HG02970 (cell line): ENCODE results near the gene SEMA6D.

Experiments
- ATAC-seq: cut with Tn5 transposase; IDR thresholded peaks from one replicate; pipeline ENCODE4 v1.9.1; 2021; ENCODE audit warnings: mild to moderate bottlenecking, moderate library complexity, moderate number of reproducible peaks; ENCODE audit not compliant: unreplicated experiment, low FRiP score

SEMA6D gene

DNA sequence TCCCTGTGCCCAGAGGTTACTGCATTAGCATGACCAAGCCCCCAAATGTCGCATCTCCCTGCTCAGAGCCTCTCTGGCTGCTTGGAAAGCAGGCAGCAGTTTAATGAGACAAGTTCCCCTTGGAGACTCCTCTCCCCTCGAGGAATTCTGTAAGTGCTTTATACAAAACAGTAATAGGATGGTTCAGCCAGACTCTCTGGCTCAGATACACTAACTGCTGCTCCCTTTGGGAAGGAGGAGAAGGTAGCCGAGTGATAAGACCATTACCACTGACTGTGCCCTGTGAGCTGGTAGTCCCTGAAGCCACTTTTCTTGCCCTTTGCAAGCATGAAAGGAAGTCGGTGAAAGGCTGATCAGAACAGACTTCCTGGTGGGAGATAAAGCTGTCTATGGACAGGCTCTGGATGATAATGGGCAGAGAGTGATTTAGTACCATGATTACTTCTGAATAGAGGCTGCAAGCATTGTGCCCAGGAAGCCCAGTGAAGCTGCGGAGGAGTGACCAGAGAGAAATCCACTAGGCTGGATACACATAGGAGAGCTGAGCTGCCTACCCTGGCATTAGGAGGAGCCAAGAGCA is 100.8 kb downstream of the SEMA6D start:
- ATAC-seq = no peak

DNA sequence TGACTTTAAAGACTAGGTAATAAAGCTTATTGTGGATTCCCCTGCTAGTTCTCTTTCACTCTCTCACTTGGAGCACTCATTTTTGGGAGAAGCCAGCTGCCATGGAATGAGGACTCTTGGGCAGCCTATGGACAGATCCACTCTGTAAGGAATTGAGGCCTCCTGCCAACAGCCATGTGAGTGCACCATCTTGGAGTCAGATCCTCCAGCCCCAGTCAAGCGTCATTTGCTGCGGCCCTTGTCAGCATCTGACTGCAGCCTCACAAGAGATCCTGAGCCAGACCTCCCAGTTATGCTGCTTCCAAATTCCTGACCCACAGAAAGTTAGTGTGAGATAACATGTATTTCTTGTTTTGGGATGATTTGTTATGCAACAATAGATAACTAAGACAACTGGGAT is 101.9 kb downstream of the SEMA6D start:
- ATAC-seq = no peak

DNA sequence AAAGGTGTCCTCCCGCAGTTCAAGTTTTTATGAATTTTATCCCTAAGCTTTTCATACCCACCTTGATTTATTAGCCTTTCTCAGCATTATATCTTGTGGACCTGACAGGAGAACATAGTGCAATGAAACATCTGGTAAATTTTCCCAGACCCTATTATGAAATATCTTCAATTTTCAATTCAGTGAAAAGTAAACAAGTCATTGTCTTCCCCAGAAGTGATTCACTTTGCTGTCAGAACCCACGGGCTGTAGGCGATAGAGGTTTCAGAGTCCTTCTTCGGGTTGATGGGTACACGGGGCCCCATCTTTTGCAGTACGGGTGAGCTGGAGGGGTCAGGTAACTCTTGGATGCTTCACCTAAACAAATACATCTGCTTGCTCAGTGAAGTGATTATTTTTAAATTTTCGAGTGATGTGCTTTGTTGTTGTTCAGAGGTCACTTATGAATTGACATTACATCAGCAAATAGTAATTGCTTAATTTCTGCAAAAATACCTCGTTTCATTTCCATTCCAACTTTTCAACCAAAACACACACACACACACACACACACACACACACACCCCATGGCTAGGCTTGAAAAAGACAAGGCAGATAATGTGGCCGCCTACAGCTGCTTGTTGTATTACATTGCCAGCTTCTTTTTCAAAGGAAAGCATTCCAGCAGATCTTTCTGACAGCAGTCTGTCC is 102.9 kb downstream of the SEMA6D start:
- ATAC-seq = no peak

DNA sequence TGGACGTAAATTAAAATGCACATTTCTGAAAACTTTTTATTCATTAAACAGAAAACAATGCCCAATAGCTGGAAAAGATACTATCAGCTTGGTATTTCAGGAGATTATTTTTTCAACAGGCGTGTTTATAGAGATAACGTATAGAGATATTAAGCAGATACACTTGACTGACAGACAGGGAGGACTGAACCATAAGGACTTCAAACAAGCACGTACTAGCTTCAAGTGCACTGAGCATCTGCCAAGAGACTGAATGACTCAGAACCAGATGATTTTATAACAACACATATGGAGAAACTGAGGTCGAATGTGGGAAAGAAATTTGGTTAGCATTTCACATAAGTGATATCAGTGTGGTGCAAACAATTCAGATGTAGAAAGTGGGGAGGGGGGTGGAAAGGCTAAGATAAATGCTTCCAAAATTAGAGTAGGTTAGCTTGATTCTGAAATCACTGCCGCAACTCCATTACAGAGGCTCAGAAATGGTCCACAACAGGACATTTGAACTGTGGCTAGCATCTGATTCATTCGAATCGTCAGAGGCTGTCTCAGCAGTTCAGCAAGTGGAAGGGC is 103.5 kb downstream of the SEMA6D start:
- no peak for ATAC-seq

DNA sequence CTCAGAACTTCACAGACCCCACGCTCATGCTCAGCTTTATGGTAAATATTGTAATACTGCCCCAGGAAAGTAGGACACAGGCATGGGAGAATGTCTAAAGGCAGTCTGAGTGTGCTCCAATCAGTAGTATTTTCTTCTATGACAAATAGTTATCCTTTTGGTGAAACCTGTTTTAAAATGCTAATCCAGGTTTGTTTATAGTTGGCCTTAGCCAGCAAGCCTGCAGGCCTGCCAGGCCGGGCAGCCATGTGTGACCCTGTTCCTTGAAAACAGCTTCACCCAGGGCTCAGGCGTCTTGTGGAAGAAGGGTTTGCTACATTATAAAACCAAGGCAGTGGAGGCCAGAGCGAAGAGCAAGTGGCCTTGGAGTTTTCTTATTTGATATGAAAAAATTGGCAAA is 104.7 kb downstream of the SEMA6D start:
- no peak for ATAC-seq
